Naive thymus-derived CD8-positive, alpha-beta T cell (primary cell): ENCODE measurements around the gene OR8B12. TPM values are rescaled to one million over a fixed set of nuclear protein-coding genes. Genes with fewer than 3 reads are reported as not detected.

Experiments used
- ATAC-seq, 2 donors: fragments of 150-1000 bp; cut with Tn5 transposase in 1 of 2; sonication (Bioruptor Pico), chemical (Tn5 transposase) in 1 of 2; 1 replicate in 1 of 2; 2 replicates in 1 of 2; pipeline ENCODE4 v1.10.0; 2021; ENCODE audit warnings: mild to moderate bottlenecking in 2 of 2, moderate library complexity in 2 of 2
- POLR2A ChIA-PET: fragments of 350-600 bp; sonication (Branson Sonifier 250); formaldehyde crosslinking; loops from one replicate; lab custom pipeline; 2021; ENCODE audit warnings: antibody characterized with exemption; lab: Charles Lee
- DNase-seq, 10 donors: peaks; one replicate each; pipeline versions ENCODE4 v3.0.0 to v3.0.0-alpha.2; 2020 to 2022
- H3K27ac Mint-ChIP-seq, 10 donors: one replicate each; pipeline ENCODE4 v1.8.0; 2020 to 2022; ENCODE audit warnings: mild to moderate bottlenecking in 10 of 10, mixed read lengths in 10 of 10, moderate library complexity in 4 of 10, inconsistent platforms in 1 of 10
- H3K27me3 Mint-ChIP-seq, 5 donors: one replicate each; pipeline ENCODE4 v1.8.0; 2021 to 2022; ENCODE audit warnings: mixed read lengths in 5 of 5
- H3K36me3 Mint-ChIP-seq, 3 donors: one replicate each; pipeline ENCODE4 v1.8.0; 2020 to 2022; ENCODE audit warnings: mixed read lengths in 3 of 3, mild to moderate bottlenecking in 2 of 3, inconsistent platforms in 1 of 3
- H3K4me1 Mint-ChIP-seq, 4 donors: one replicate each; pipeline ENCODE4 v1.8.0; 2021 to 2022; ENCODE audit warnings: mixed read lengths in 4 of 4
- H3K4me3 Mint-ChIP-seq, 10 donors: one replicate each; pipeline ENCODE4 v1.8.0; 2020 to 2022; ENCODE audit warnings: mild to moderate bottlenecking in 10 of 10, mixed read lengths in 10 of 10, moderate library complexity in 6 of 10, inconsistent platforms in 1 of 10
- H3K9me3 Mint-ChIP-seq, 9 donors: one replicate each; pipeline ENCODE4 v1.8.0; 2020 to 2022; ENCODE audit warnings: mixed read lengths in 9 of 9, mild to moderate bottlenecking in 3 of 9, inconsistent platforms in 1 of 9, moderate library complexity in 1 of 9
- polyA plus RNA-seq, 3 donors: library from polyadenylated mRNA; unstranded; fragments of 300-500 nt; fragmentation: Illumina TruSeq; gene quantifications; one replicate each; pipeline ENCODE4 v1.2.3, GENCODE V29; 2021
- total RNA-seq, 8 experiments: library from RNA in 2 of 8; stranded (reverse) in 2 of 8; gene quantifications; one replicate each; pipeline ENCODE4 v1.2.3 and lab custom pipeline; 2021 to 2026

OR8B12 gene
- total and polyA plus RNA-seq, 5 experiments from 2014 or later = not detected

DNA sequence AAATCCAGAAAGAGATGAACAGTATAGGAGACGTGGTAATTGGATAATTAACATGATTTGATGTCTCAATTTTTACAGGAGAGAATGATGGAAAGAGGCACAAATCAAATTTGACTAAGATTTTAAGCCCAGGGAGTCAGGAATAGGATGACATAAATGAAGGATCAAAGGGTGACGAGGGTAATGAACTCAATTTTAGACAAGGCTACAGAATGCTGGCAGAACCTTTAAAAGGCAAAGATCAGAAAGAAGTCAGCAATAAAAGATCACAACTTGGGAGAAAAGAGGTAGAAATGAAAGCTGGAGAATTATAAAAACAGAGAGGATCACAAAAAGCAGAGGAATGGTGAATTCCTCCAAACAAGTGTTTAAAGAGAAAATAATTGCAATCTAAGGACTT is 13.4 kb upstream of the OR8B12 start:
- no peak overlapping the region for H3K27ac Mint-ChIP-seq
- H3K27me3 Mint-ChIP-seq = peaks cover 1 to 17% (median 8%) of the 10 kb centered on the region in 5 donors
- H3K4me3 Mint-ChIP-seq = no peak overlapping the region
- ATAC-seq (no peak), DNase-seq (no peak)
- peaks cover 0 to 6% (median 0%) of the 10 kb centered on the region in 9 donors for H3K9me3 Mint-ChIP-seq
- POLR2A ChIA-PET = no interaction called here
- no peaks in the 10 kb centered on the region for H3K4me1 Mint-ChIP-seq
- H3K36me3 Mint-ChIP-seq = peaks cover 0 to 6% (median 0%) of the 10 kb centered on the region in 3 donors

DNA sequence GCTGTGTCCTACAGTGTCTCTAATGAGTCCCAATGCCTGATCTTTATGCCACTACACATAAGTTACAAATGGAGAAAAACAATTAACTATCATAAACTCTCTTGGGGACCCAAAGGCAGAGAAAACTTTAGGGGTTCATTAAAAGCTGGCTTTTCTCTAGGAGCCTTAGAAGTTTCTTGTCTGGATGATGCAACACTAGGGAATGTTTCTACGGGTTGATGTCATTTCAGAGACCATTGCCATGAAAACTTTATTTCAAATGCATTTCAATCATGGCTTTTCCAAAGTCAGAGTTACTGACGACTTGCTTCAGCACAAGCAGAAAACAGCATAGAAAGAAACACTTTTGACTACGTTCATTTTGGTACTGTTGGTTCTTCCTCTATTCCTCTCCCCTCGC is 8.5 kb upstream of the OR8B12 start:
- ATAC-seq = no peak
- H3K9me3 Mint-ChIP-seq = peaks cover 0 to 7% (median 0%) of the 10 kb centered on the region in 9 donors
- POLR2A ChIA-PET = no interaction called here
- DNase-seq = no peak
- H3K36me3 Mint-ChIP-seq = peaks cover 0 to 6% (median 0%) of the 10 kb centered on the region in 3 donors
- H3K4me3 Mint-ChIP-seq = no peak overlapping the region
- H3K27me3 Mint-ChIP-seq = peaks cover 0 to 13% (median 8%) of the 10 kb centered on the region in 5 donors
- H3K4me1 Mint-ChIP-seq = no peaks in the 10 kb centered on the region
- H3K27ac Mint-ChIP-seq = no peak overlapping the region

DNA sequence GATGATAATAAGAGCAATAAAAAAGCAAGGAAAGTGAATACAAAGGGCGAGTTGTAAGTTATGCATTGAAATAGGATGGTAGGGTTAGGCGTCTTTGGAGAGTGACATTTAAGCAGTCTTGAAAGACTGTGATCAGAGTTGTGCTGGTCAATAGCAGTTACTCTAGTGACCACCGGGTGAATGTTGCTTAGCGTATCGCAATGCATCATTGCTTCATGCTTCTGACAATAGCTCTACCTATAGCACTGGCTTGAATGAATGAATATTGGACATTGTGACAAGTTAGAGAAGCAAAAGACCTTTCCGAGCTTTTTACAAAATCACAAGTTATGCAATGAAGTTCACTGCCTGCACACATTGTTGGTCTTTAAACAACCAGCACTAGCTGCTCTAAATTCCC is 7.7 kb upstream of the OR8B12 start:
- Mint-ChIP-seq H3K4me3 (no peak overlapping the region), H3K27me3 (peaks cover 0 to 16% (median 8%) of the 10 kb centered on the region in 5 donors), H3K27ac (no peak overlapping the region), H3K4me1 (no peaks in the 10 kb centered on the region), H3K9me3 (peaks cover 0 to 7% (median 0%) of the 10 kb centered on the region in 9 donors), H3K36me3 (peaks cover 0 to 6% (median 0%) of the 10 kb centered on the region in 3 donors)
- DNase-seq (no peak), ATAC-seq (no peak)
- POLR2A ChIA-PET = no interaction called here

DNA sequence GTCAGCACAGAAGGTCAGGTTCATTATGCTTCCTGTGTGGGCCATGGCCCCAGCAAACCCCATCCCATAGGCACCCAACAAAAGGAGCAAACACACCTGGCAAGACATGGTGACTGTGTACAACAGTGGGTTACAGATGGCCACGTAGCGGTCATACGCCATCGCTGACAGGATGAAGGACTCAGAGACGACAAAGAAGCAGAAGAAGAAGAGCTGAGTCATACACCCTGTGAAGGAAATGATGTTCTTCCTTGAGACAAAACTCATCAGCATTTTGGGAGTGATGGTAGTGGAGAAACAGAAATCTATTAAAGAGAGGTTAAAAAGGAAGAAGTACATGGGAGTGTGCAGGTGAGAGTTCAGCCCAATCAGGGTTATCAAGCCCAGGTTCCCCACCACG is 309 bp downstream of the OR8B12 start:
- Mint-ChIP-seq H3K4me3 (no peak overlapping the region), H3K4me1 (peaks cover 0 to 5% (median 0%) of the 10 kb centered on the region in 4 donors), H3K9me3 (peaks cover 0 to 9% (median 0%) of the 10 kb centered on the region in 9 donors), H3K27me3 (peaks cover 11 to 66% (median 33%) of the 10 kb centered on the region in 5 donors), H3K36me3 (no peaks in the 10 kb centered on the region), H3K27ac (no peak overlapping the region)
- POLR2A ChIA-PET = no interaction called here
- DNase-seq = no peak
- no peak for ATAC-seq

DNA sequence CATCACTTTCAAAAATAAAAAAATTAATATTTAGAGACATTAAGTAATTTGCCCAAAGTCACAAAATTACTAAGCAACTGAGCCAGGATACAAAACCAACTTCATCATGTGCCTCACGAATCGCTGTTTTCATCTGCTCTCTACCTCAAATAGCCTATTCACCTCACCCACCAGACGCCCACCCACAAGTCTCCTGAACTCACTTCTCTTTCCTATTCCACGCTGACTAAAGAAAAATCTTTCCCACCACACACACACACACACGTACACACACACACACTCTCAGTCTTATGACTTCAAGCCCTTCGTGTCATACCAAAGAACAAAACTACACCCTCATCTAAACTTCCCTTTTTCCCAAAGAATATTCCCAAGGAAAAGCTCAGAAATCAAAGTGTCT is 2.2 kb downstream of the OR8B12 start:
- peaks cover 15 to 82% (median 40%) of the 10 kb centered on the region in 5 donors for H3K27me3 Mint-ChIP-seq
- H3K4me3 Mint-ChIP-seq = no peak overlapping the region
- ATAC-seq (no peak), DNase-seq (no peak)
- no peak overlapping the region for H3K27ac Mint-ChIP-seq
- POLR2A ChIA-PET = no interaction called here
- H3K36me3 Mint-ChIP-seq = no peaks in the 10 kb centered on the region
- H3K9me3 Mint-ChIP-seq = peaks cover 0 to 9% (median 0%) of the 10 kb centered on the region in 9 donors
- H3K4me1 Mint-ChIP-seq = peaks cover 0 to 5% (median 0%) of the 10 kb centered on the region in 4 donors

DNA sequence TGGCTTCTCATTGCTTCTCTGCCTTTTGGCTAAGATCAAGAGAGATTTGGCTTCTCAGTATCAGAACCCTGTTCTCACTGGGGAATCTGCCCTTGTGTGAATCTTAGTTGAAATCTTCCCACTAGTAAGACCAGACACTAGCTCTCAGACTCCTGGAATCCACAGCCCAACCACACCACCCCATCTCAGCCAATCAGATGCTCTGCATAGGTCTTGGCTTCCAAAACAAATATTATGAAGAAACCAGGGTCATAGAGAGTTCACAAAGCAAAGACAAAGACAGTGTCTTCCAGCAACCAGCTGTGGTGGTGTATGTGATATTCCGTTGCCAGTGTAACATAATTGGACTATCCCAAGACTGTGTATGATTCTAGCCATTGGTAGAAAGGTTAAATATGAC is 5.4 kb downstream of the OR8B12 start:
- H3K4me1 Mint-ChIP-seq = peaks cover 0 to 4% (median 0%) of the 10 kb centered on the region in 4 donors
- H3K9me3 Mint-ChIP-seq = peaks cover 0 to 4% (median 0%) of the 10 kb centered on the region in 9 donors
- ATAC-seq = no peak
- H3K36me3 Mint-ChIP-seq = no peaks in the 10 kb centered on the region
- peaks cover 14 to 87% (median 40%) of the 10 kb centered on the region in 5 donors for H3K27me3 Mint-ChIP-seq
- POLR2A ChIA-PET = no interaction called here
- no peak for DNase-seq
- no peak overlapping the region for H3K27ac Mint-ChIP-seq
- no peak overlapping the region for H3K4me3 Mint-ChIP-seq

DNA sequence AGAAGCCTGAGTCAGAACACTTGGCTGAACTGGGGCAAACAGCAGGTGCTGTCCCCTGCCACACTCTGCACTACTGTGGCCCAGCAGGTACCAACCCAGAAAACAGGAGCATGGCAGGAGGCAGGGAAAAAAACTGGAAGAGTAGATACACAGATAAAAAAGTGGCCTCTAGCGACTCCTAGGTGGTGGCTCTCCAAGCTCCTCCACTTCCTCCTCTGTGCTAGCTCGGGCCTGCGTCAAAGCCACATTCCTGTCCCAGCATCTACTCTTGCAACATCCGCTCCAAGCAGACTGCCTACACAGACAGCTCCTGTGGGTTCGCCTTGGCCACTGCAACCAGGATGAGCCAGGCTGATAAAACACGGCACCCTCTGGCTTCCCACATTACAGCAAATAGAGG is 6.9 kb downstream of the OR8B12 start:
- POLR2A ChIA-PET = no interaction called here
- no peak for DNase-seq
- H3K9me3 Mint-ChIP-seq = peaks cover 0 to 3% (median 0%) of the 10 kb centered on the region in 9 donors
- no peak overlapping the region for H3K4me3 Mint-ChIP-seq
- H3K4me1 Mint-ChIP-seq = no peaks in the 10 kb centered on the region
- H3K27me3 Mint-ChIP-seq = peaks cover 19 to 88% (median 41%) of the 10 kb centered on the region in 5 donors
- H3K36me3 Mint-ChIP-seq = peaks cover 0 to 4% (median 0%) of the 10 kb centered on the region in 3 donors
- ATAC-seq = no peak
- peak overlapping the region in 1 of 10 donors; percentile 45 for H3K27ac Mint-ChIP-seq

DNA sequence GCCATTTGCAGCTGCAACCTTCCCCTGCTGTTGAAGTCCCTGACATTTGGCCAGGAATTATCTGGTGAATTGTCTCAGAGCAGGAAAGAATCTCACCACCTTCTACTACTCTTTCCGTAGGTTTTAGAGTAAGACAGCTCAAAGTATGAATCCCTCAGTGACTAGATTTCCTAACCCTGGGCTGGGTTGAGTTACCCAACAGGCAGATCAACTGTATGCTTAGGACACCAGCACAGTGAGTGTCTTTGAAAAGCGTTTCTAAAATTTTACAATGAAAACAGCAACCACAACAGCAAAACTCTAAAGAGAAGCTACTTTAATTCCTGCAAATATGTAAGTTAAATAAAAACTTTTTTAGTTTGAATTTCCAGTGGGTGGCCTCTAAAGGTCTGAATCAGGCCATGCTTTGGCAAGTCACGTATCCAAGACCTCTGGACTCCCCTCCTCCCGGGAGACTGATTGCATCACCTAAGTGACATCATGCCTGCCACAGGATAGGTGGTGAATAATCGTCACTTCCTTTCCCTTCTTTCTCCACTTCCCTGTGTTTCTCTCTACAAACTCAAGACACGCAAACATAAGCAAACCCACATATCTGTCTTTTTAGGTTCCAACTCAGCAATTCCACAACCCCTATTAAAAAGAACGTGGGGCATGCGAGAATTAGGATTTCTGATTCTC is 7.8 kb downstream of the OR8B12 start:
- no peak overlapping the region for H3K27ac Mint-ChIP-seq
- peaks cover 0 to 3% (median 0%) of the 10 kb centered on the region in 9 donors for H3K9me3 Mint-ChIP-seq
- POLR2A ChIA-PET = no interaction called here
- H3K27me3 Mint-ChIP-seq = peaks cover 20 to 88% (median 44%) of the 10 kb centered on the region in 5 donors
- no peak overlapping the region for H3K4me3 Mint-ChIP-seq
- DNase-seq = no peak
- H3K4me1 Mint-ChIP-seq = no peaks in the 10 kb centered on the region
- peaks cover 0 to 4% (median 0%) of the 10 kb centered on the region in 3 donors for H3K36me3 Mint-ChIP-seq
- ATAC-seq = no peak

DNA sequence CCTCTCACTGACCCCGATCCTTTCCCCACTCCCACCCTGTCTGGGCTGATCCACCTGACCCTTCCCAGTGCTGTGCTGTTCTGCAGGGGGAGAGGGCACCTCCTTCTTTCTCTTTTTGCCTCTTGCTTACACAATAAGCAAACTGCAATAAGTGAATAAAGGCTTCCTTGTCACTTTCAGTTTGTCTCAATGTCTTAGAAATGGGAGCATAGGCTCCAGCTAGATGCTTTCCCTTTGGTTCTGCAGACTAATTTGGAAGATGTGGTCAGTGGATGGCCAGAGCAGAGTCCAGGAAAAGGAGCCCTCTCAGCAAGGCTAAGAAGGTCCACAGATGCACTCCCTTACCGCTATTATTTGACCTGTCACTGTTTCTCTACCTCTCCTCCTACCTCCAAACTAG is 9.4 kb downstream of the OR8B12 start:
- H3K9me3 Mint-ChIP-seq = peaks cover 0 to 6% (median 3%) of the 10 kb centered on the region in 9 donors
- POLR2A ChIA-PET = no interaction called here
- no peaks in the 10 kb centered on the region for H3K4me1 Mint-ChIP-seq
- H3K27ac Mint-ChIP-seq = no peak overlapping the region
- ATAC-seq = no peak
- DNase-seq = no peak
- H3K4me3 Mint-ChIP-seq = no peak overlapping the region
- H3K27me3 Mint-ChIP-seq = peaks cover 16 to 92% (median 41%) of the 10 kb centered on the region in 5 donors
- H3K36me3 Mint-ChIP-seq = peaks cover 0 to 8% (median 0%) of the 10 kb centered on the region in 3 donors

DNA sequence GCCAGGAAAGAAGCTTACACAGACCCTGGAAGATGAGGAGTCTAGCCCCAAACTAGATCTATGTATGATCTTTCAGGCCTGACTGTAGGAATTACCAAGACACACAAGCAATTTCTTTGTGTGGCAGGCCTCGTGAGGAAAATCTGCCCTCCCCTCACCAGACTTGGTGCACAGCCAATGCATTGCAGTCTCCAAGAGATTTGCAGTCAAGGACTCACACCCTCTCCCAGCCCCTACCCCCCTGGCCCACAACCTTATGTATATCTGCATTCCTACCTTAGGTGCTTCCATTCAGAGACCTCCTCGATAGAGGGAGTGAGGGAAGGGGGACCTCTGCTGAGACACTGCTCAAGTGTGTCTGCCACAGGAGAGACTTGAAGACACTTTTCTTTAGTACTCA is 9.8 kb downstream of the OR8B12 start:
- no peak for DNase-seq
- ATAC-seq = no peak
- peaks cover 14 to 92% (median 40%) of the 10 kb centered on the region in 5 donors for H3K27me3 Mint-ChIP-seq
- peaks cover 0 to 12% (median 0%) of the 10 kb centered on the region in 3 donors for H3K36me3 Mint-ChIP-seq
- POLR2A ChIA-PET = no interaction called here
- peaks cover 1 to 10% (median 7%) of the 10 kb centered on the region in 9 donors for H3K9me3 Mint-ChIP-seq
- no peaks in the 10 kb centered on the region for H3K4me1 Mint-ChIP-seq
- no peak overlapping the region for H3K27ac Mint-ChIP-seq
- H3K4me3 Mint-ChIP-seq = no peak overlapping the region

DNA sequence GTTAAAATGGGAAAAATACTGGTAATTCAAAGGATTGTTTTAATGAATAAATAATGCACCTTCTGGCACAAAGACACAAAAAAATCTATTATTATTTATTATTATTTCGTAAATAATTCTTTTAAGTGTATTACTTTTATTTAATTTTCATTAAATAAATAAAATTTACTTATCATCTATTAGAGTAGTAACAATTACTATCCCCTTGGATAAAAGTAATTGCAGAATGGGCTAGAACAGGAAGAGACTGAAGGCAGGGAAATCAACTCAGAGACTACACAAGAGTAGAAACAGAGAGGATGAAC is 23.0 kb downstream of the OR8B12 start:
- H3K9me3 Mint-ChIP-seq = no peaks in the 10 kb centered on the region
- POLR2A ChIA-PET = no interaction called here
- peaks cover under 1 to 20% (median 11%) of the 10 kb centered on the region in 5 donors for H3K27me3 Mint-ChIP-seq
- ATAC-seq (no peak), DNase-seq (no peak)
- H3K36me3 Mint-ChIP-seq = no peaks in the 10 kb centered on the region
- no peak overlapping the region for H3K4me3 Mint-ChIP-seq
- H3K27ac Mint-ChIP-seq = no peak overlapping the region
- H3K4me1 Mint-ChIP-seq = no peaks in the 10 kb centered on the region

DNA sequence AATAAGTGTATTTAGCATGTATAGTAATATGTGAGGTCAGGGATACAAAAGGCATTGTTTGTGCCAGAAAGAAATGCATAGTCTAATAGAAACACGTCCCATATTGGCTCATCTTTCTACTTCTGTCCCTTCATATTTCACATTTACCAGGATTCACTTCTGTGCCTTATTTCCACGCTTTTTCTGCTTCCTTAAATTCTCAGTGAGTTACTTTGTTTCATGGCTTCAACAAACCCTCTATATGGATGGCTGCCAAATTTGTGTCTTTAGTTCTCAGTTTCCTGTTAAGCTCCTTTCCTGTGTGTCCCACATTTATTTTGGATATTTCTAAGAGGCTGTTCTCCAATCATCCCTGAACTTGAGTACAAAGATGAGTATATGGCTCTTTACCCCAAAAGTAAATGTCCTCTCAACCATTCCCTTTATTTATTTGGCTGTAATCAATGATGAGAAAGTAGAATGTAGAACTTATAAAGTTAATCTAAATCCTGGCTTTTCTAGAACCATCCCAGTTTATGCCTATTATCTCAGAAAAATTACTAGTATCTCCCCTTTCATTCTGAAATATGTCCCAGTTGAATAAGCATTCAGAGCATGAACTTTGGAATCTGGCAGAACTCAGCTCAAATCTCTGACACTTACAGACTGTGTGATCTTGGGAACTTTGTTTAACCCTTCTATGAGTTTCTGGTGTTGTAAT is 23.5 kb downstream of the OR8B12 start:
- peaks cover 3 to 22% (median 11%) of the 10 kb centered on the region in 5 donors for H3K27me3 Mint-ChIP-seq
- no peak for DNase-seq
- POLR2A ChIA-PET = no interaction called here
- no peaks in the 10 kb centered on the region for H3K9me3 Mint-ChIP-seq
- H3K4me1 Mint-ChIP-seq = no peaks in the 10 kb centered on the region
- no peaks in the 10 kb centered on the region for H3K36me3 Mint-ChIP-seq
- no peak for ATAC-seq
- H3K4me3 Mint-ChIP-seq = no peak overlapping the region
- H3K27ac Mint-ChIP-seq = no peak overlapping the region

DNA sequence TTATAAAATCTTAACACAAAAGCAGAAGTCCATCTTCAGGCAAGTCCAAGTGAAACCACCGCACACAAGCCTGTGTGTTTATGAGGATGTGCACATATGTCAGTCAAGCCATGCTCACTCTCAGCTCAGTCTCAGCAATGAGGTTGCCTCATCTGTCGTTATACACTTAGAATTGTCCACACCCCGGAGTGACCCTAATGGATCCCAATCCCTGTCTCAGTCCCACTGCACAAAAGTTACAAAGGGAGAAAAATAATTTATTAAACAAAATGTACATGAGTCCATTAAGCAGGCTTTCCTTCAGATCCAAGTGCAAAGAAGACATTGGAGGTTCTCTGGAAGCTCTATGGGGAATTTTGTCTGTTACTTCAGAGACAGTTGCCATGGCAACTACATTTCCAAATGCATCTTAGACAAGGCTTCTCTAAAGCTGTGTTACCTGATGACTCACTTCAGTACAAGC is 24.4 kb downstream of the OR8B12 start:
- no peaks in the 10 kb centered on the region for H3K36me3 Mint-ChIP-seq
- no peak overlapping the region for H3K27ac Mint-ChIP-seq
- POLR2A ChIA-PET = no interaction called here
- H3K4me1 Mint-ChIP-seq = no peaks in the 10 kb centered on the region
- DNase-seq (no peak), ATAC-seq (no peak)
- peaks cover 3 to 20% (median 11%) of the 10 kb centered on the region in 5 donors for H3K27me3 Mint-ChIP-seq
- no peak overlapping the region for H3K4me3 Mint-ChIP-seq
- H3K9me3 Mint-ChIP-seq = no peaks in the 10 kb centered on the region
